Pancreas (tissue), 10 donors: ENCODE measurements around the gene ADCK2. TPM values are rescaled to one million over a fixed set of nuclear protein-coding genes. Genes with fewer than 3 reads are reported as not detected.

Experiments used
- ATAC-seq, 4 donors: fragments of 200-7000 bp; cut with Tn5 transposase; one replicate each; pipeline versions ENCODE4 v1.8.0 to v1.9.1; 2020; ENCODE audit warnings: mild to moderate bottlenecking in 4 of 4, moderate library complexity in 4 of 4
- DNase-seq, 6 donors: peaks; one replicate each; pipeline ENCODE4 v3.0.0-alpha.2; 2020
- FAIRE-seq: peaks from 2 replicates; lab custom pipeline; 2012; peaks lifted over from hg19 to GRCh38; lab: Jason Lieb, UNC
- H3K27ac ChIP-seq, 4 donors: fragments of 200-600 bp; sonication (generic); 1 replicate in 3 of 4; 2 replicates in 1 of 4; pipeline versions ENCODE4 v1.5.0 to v1.8.0; 2020
- H3K27me3 ChIP-seq, 4 donors: fragments of 200-600 bp; one replicate each; pipeline ENCODE4 v1.8.0; 2021
- H3K36me3 ChIP-seq, 3 donors: fragments of 200-600 bp; sonication (generic) in 1 of 3; one replicate each; pipeline versions ENCODE4 v1.5.0 to v1.8.0; 2020 to 2021
- H3K4me1 ChIP-seq, 3 donors: fragments of 200-600 bp; one replicate each; pipeline ENCODE4 v1.8.0; 2021
- H3K4me3 ChIP-seq, 4 donors: fragments of 200-600 bp; sonication (generic) in 2 of 4; one replicate each; pipeline versions ENCODE4 v1.5.0 to v1.8.0; 2020 to 2021
- H3K9me3 ChIP-seq, 4 donors: fragments of 200-600 bp; one replicate each; pipeline ENCODE4 v1.8.0; 2021
- WGBS, 2 donors: extraction: QIAGEN DNeasy Blood & Tissue Kit; methylation state at CpG; one replicate each; pipeline ENCODE4 v1.1.7; 2013; 5-methylcytosine and 5-hydroxymethylcytosine counted together
- intact Hi-C, 3 donors: fragments of 100-400 bp; cut with DNase I; formaldehyde crosslinking; loops; one replicate each; pipeline versions ENCODE4 v1.11.1 to v1.14.2; 2022
- polyA plus RNA-seq, 2 donors: library from polyadenylated mRNA; stranded (reverse); fragments of 200-250 nt; gene quantifications; one replicate each; pipeline ENCODE4 v1.2.3, GENCODE V29; 2013
- total RNA-seq, 6 donors: library from RNA; stranded (reverse); fragmentation: NEBNext Ultra II Directional in 4 of 6; extraction: Animal tissue kit (Norgen Biotek cat#: 25700) in 4 of 6; gene quantifications; one replicate each; pipeline versions ENCODE4 v1.2.1 to v1.2.4, GENCODE V29; 2021 to 2023
- TF ChIP-seq, protein P1 (sequence below), 4 donors: fragments of 200-600 bp; sonication (generic) in 3 of 4; IDR thresholded peaks; one replicate each; pipeline versions ENCODE4 v1.5.0 to v1.8.0; 2021; ENCODE audit warnings: antibody characterized with exemption in 4 of 4
- donor health status: healthy with polysubstance abuse.
- donor health status: DM: no; HTN: no; CAD: no; lungs with moderate emphysema.
- donor health status: DM: no; HTN: no; CAD: no.
- donor health status: control.
- donor health status: control.
- donor health status: Bipolar disorder and iron deficiency.
- donor health status: DM: yes; HTN: yes; CAD: no.
- donor health status: DM: no; HTN: no; CAD: no.
- donor health status: DM: no; HTN: no; CAD: no.
- donor health status: DM: yes; HTN: yes; CAD: no.

ADCK2 gene
- total and polyA plus RNA-seq, 8 donors, result 6.5 to 13.3 (median 8.4) TPM

DNA sequence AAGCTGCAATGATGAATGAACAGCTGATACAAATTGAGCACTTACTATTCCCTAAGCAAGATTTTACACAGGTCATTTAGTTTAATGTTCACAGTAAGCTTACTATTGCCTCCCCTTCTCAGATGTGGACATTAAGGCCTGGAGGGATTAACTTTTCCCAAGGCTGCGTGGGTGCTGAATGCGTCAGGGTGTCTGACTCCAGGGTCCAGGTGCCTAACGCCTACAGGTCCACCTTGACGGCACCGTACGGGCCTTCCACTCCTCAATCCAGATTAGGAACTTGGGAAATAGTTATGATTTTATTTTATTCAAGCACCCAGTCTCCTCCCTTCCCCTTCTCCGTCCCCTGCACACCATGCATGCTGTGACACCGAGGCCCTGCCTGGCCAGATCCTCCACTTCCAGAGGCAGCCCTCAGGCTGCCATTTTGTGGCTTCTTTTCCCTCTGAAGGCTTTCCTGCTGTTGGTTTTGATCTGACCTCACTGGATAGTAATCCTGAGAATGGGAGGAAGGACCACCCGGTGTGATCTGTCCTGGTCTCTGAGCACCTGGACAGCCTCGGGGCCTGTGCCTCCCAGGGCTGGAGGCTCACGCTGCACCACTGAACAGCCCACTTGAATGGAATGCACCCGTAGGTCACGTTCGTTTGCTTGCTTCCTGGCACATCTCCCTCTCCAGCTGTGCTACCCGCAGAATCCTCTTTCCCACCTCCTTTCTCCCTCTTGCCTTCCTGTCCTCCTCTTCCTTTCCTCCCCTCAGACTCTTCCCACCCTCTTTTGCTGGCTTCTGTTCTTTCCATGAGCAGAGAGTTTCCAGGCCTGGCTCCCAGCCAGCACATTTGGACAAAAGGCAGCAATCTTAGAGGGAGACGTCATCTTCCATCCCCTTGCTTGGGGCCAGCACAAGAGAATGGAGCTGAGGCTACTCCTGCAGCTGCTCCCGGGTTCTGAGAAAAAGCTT, 46.6 kb upstream of the ADCK2 start:
- peak in 3 of 4 donors; percentile 62 to 75 (median 65) for ATAC-seq
- TF ChIP-seq, protein P1, sequence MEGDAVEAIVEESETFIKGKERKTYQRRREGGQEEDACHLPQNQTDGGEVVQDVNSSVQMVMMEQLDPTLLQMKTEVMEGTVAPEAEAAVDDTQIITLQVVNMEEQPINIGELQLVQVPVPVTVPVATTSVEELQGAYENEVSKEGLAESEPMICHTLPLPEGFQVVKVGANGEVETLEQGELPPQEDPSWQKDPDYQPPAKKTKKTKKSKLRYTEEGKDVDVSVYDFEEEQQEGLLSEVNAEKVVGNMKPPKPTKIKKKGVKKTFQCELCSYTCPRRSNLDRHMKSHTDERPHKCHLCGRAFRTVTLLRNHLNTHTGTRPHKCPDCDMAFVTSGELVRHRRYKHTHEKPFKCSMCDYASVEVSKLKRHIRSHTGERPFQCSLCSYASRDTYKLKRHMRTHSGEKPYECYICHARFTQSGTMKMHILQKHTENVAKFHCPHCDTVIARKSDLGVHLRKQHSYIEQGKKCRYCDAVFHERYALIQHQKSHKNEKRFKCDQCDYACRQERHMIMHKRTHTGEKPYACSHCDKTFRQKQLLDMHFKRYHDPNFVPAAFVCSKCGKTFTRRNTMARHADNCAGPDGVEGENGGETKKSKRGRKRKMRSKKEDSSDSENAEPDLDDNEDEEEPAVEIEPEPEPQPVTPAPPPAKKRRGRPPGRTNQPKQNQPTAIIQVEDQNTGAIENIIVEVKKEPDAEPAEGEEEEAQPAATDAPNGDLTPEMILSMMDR (IDR thresholded peaks at IDR 0.05), result no peak
- WGBS, 2 donors, result 63 to 65% methylated on average over 17 of the region's 17 CpGs
- Histone ChIP-seq H3K36me3 (no peaks in the 10 kb centered on the region), H3K9me3 (no peaks in the 10 kb centered on the region), H3K4me3 (no peak overlapping the region), H3K27ac (no peak overlapping the region), H3K4me1 (no peaks in the 10 kb centered on the region), H3K27me3 (no peaks in the 10 kb centered on the region)
- intact Hi-C loops, result no loop called here
- peak in 5 of 6 donors; percentile 26 to 71 (median 47) for DNase-seq
- peak; percentile 17 for FAIRE-seq

DNA sequence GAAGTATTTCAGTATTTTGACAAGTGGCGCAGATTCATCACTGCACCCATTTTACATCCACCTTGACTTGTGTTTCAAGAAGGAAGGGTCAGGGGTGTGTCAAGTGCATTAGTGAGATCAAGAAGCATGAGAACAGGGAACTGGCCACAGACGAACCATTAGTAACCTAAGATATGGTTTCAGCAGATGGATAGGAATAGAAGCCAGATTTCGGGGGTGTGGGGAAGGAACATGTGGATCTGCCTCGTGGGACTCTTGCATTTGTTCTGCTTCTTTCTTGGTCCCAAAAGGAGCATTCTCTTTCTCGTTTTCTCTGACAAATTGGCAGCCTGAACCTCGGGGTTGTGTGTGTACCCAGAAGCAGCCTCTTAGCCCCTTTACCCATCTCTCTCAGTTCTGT, 41.7 kb upstream of the ADCK2 start:
- ATAC-seq, result no peak
- WGBS, 2 donors, result 50 to 55% methylated on average over 6 of the region's 6 CpGs
- Histone ChIP-seq H3K36me3 (no peaks in the 10 kb centered on the region), H3K4me1 (no peaks in the 10 kb centered on the region), H3K9me3 (no peaks in the 10 kb centered on the region), H3K27ac (no peak overlapping the region), H3K4me3 (no peak overlapping the region), H3K27me3 (no peaks in the 10 kb centered on the region)
- intact Hi-C loops, result loop anchor here in 1 of 3 donors (10.0 kb wide), 1 partner anchor 106 kb away; no protein-coding TSS in a partner anchor
- TF ChIP-seq, protein P1 (IDR thresholded peaks at IDR 0.05), result no peak
- DNase-seq, result no peak
- FAIRE-seq, result no peak

DNA sequence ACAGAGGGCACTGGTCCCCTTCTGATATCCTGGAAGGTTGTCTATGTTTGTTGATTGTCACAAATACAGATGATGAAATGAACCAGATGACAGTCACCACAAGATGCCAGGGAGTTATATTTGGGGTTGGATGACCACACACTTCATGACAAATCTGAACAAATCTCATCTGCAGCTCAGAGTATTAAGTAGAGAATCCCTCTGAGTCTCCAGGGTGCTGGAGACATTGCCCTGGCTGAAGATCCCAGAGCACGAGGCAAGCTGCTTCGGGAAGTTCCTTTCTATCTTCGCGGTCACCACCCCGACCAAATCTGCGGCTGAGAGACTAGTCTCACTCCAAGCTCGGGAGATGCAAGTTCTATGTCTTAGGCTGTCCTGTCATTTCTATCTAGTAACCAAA, 41.1 kb upstream of the ADCK2 start:
- WGBS, 2 donors, result 66 to 87% methylated on average over 7 of the region's 7 CpGs
- TF ChIP-seq, protein P1 (IDR thresholded peaks at IDR 0.05), result no peak
- Histone ChIP-seq H3K4me1 (no peaks in the 10 kb centered on the region), H3K4me3 (no peak overlapping the region), H3K36me3 (no peaks in the 10 kb centered on the region), H3K27ac (no peak overlapping the region), H3K27me3 (no peaks in the 10 kb centered on the region), H3K9me3 (no peaks in the 10 kb centered on the region)
- intact Hi-C loops, result loop anchor here in 1 of 3 donors (10.0 kb wide), 1 partner anchor 107 kb away; no protein-coding TSS in a partner anchor
- DNase-seq (no peak), ATAC-seq (peak in 1 of 4 donors; percentile 19), FAIRE-seq (no peak)

DNA sequence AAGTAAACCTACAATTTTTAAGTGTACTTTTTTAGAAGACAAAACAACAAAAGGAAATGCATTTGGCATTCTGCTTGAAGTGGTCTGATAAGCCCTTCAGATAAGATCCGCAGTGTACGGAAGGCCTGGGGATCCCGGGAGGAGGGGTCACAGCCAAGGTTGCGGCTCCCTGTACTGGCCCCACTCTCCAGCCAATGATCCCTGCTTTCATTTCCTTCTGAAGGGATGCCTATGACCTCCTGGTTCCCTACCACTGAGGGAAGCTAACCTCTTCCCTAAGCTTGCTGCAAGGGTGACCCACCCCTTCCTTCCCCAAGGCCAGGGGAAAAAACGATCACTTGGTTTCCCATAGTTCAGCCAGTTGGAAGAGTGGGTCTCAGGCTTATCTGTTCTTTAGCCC, 37.4 kb upstream of the ADCK2 start:
- Histone ChIP-seq H3K4me3 (no peak overlapping the region), H3K27me3 (no peaks in the 10 kb centered on the region), H3K36me3 (no peaks in the 10 kb centered on the region), H3K4me1 (no peaks in the 10 kb centered on the region), H3K27ac (no peak overlapping the region), H3K9me3 (no peaks in the 10 kb centered on the region)
- DNase-seq (no peak), ATAC-seq (no peak), FAIRE-seq (no peak)
- TF ChIP-seq, protein P1 (IDR thresholded peaks at IDR 0.05), result no peak
- intact Hi-C loops, result loop anchor here in 1 of 3 donors (10.0 kb wide), 1 partner anchor 111 kb away; no protein-coding TSS in a partner anchor
- 20 to 21% methylated on average over 5 of the region's 5 CpGs for WGBS, 2 donors
